ENCODE results near the gene PPP1R26. TPM values are rescaled to one million over a fixed set of nuclear protein-coding genes. Genes with fewer than 3 reads are reported as not detected.

The PPP1R26 gene
- polyA plus RNA-seq, 2 of the 4 experiments (the other 2 are of a cell fraction) = 8.5 to 12.7 TPM

GRCh38 chr9:135478829-135479468, 633 bp upstream of the PPP1R26 start (continued):
- peak; percentile 28; the same call in 2 of the 3 replicates for TF ChIP-seq CTCF (IDR thresholded peaks at IDR 0.05)
- no peak for TF ChIP-seq RNF2 (IDR thresholded peaks at IDR 0.05; ENCODE audit: borderline replicate concordance, low read depth)
- TF ChIP-seq RCOR1 (IDR thresholded peaks at IDR 0.05; ENCODE audit: low read depth, low read length) = no peak
- TF ChIP-seq CHD2 (IDR thresholded peaks at IDR 0.05; ENCODE audit: low read length, partially characterized antibody) = no peak

GRCh38 chr9:135480071-135480939, 723 bp downstream of the PPP1R26 start:
- WGBS (ENCODE audit: missing lambda C conversion rate) = 4% methylated on average over 24 of the region's 76 CpGs
- ATAC-seq (peak; percentile 65 to 86), FAIRE-seq (no peak), DNase-seq (ENCODE audit: low read depth in 1 of 2, low spot score in 1 of 2) (peak; percentile 50 to 54)
- Histone ChIP-seq H3K4me1 (peaks cover 7% of the 10 kb centered on the region), H3K9me3 (no peaks in the 10 kb centered on the region), H3K4me3 (peak overlapping the region; percentile 84), H3K27ac (peak overlapping the region; percentile 86 to 99), H3K4me2 (peak overlapping the region; percentile 96)
- CTCF ChIA-PET = interaction anchor here (0.7 to 5.1 kb wide), 7 partner anchors 9 to 393 kb away, joined by 3 to 24 read pairs (median 3); partner anchors contain the start of genes MRPS2 and OLFM1
- TF ChIP-seq FOSB (CRISPR knock-in tag; IDR thresholded peaks at IDR 0.05) (no peak), JUN (IDR thresholded peaks at IDR 0.05) (peak in 1 of 2 experiments; percentile 36; a peak in 1 of 5 replicates), PHF8 (IDR thresholded peaks at IDR 0.05; ENCODE audit: borderline replicate concordance, low read depth) (0 out of 2 replicates have a peak, but pooled peaks have one; percentile 32)
- POLR2A ChIA-PET = interaction anchor here (0.6 to 1.2 kb wide), 5 partner anchors 12 to 39 kb away, joined by 3 to 4 read pairs (median 3); no protein-coding TSS in a partner anchor

GRCh38 chr9:135480940-135481310, 1.3 kb downstream of the PPP1R26 start:
- 62% methylated on average over 11 of the region's 11 CpGs for WGBS (ENCODE audit: missing lambda C conversion rate)
- TF ChIP-seq ZSCAN20 (CRISPR knock-in tag; IDR thresholded peaks at IDR 0.05) (no peak), HDAC2 (IDR thresholded peaks at IDR 0.05) (no peak), POLR2A (IDR thresholded peaks at IDR 0.05; ENCODE audit: low read length) (no peak), RFX5 (IDR thresholded peaks at IDR 0.05) (no peak)
- peaks cover 7% of the 10 kb centered on the region for H3K4me1 ChIP-seq
- H3K27ac ChIP-seq = peak overlapping the region; percentile 86 to 99
- ATAC-seq (peak in 1 of 2 experiments; percentile 26; a peak in 3 of 6 replicates), FAIRE-seq (no peak), DNase-seq (ENCODE audit: low read depth in 1 of 2, low spot score in 1 of 2) (no peak)
- H3K4me2 ChIP-seq = peak overlapping the region; percentile 96
- POLR2A ChIA-PET = interaction anchor here (1.0 to 1.2 kb wide), 3 partner anchors 12 to 25 kb away, joined by 3 to 4 read pairs (median 3); no protein-coding TSS in a partner anchor
- peak overlapping the region; percentile 84 for H3K4me3 ChIP-seq
- CTCF ChIA-PET = interaction anchor here (0.7 to 5.1 kb wide), 7 partner anchors 9 to 394 kb away, joined by 3 to 24 read pairs (median 3); partner anchors contain the start of genes MRPS2 and OLFM1
- H3K9me3 ChIP-seq = no peaks in the 10 kb centered on the region

- DNase-seq (ENCODE audit: low read depth in 1 of 2, low spot score in 1 of 2) = no peak
- ChIA-PET POLR2A (no interaction called here), CTCF (interaction anchor here (0.8 to 5.1 kb wide), 6 partner anchors 9 to 395 kb away, joined by 3 to 24 read pairs (median 6); partner anchors contain the start of genes MRPS2 and OLFM1)
- no peak overlapping the region for H3K4me3 ChIP-seq
- ATAC-seq = no peak
- H3K4me2 ChIP-seq = no peak overlapping the region
- peaks cover 7% of the 10 kb centered on the region for H3K4me1 ChIP-seq
- no peak for FAIRE-seq
- no peaks in the 10 kb centered on the region for H3K9me3 ChIP-seq
- no peak for TF ChIP-seq MYC (IDR thresholded peaks at IDR 0.05; ENCODE audit: borderline replicate concordance, low read length)
- TF ChIP-seq TFCP2L1 (CRISPR knock-in tag; IDR thresholded peaks at IDR 0.05) = no peak
- no peak for TF ChIP-seq RNF2 (IDR thresholded peaks at IDR 0.05; ENCODE audit: borderline replicate concordance, low read depth)
- TF ChIP-seq HOXB5 (CRISPR knock-in tag; IDR thresholded peaks at IDR 0.05) = no peak
- TF ChIP-seq GATA3 (IDR thresholded peaks at IDR 0.05; ENCODE audit: borderline replicate concordance) = no peak
- TF ChIP-seq FOXS1 (CRISPR knock-in tag; IDR thresholded peaks at IDR 0.05) = no peak
- no peak for TF ChIP-seq ZC3H11A (IDR thresholded peaks at IDR 0.05)
- no peak for TF ChIP-seq CBX2 (IDR thresholded peaks at IDR 0.05; ENCODE audit: borderline replicate concordance, low read depth)
- TF ChIP-seq CHD4 (IDR thresholded peaks at IDR 0.05; ENCODE audit: borderline replicate concordance) = no peak
- no peak for TF ChIP-seq NFE2L2 (conservative IDR thresholded peaks at IDR 0.05; ENCODE audit: low read length)
- TF ChIP-seq SMC3 (IDR thresholded peaks at IDR 0.05) = no peak
- no peak for TF ChIP-seq POLR2AphosphoS2 (conservative IDR thresholded peaks at IDR 0.05; ENCODE audit: low read length)
- TF ChIP-seq CBX8 (IDR thresholded peaks at IDR 0.05) = no peak
- no peak for TF ChIP-seq CEBPB (IDR thresholded peaks at IDR 0.05)
- H3K27ac ChIP-seq = no peak overlapping the region
- 79% methylated on average over 8 of the region's 8 CpGs for WGBS (ENCODE audit: missing lambda C conversion rate)
These were observed 2.6 kb downstream of the PPP1R26 start for GRCh38 chr9:135482015-135482754.

Measured in A549 (cell line).